Panc1 (cell line): Measurements from ENCODE around the gene TMEM182. TPM values are rescaled to one million over a fixed set of nuclear protein-coding genes. Genes with fewer than 3 reads are reported as not detected.

Experiments
- ATAC-seq: fragments of 200-7000 bp; cut with Tn5 transposase; 2 replicates; pipeline ENCODE4 v1.9.1; 2020; ENCODE audit warnings: mild to moderate bottlenecking, moderate library complexity
- BruUV-seq: library from RNA; stranded (reverse); fragments of 400-500 nt; replicated peaks from 2 replicates; lab custom pipeline; 2021; lab: Mats Ljungman, UMichigan
- CTCF ChIA-PET: fragments of 300-600 bp; sonication (Branson Sonifier 250); formaldehyde crosslinking; loops from one replicate; lab custom pipeline; 2022; ENCODE audit warnings: antibody characterized with exemption; lab: Charles Lee
- POLR2A ChIA-PET: fragments of 300-600 bp; sonication (Branson Sonifier 250); formaldehyde crosslinking; loops from one replicate; lab custom pipeline; 2022; ENCODE audit warnings: antibody characterized with exemption; lab: Charles Lee
- DNase-seq: peaks from one replicate; pipeline ENCODE4 v3.0.0-alpha.2; 2010; ENCODE audit warnings: low read depth, low spot score
- H3K27ac ChIP-seq: 2 replicates; pipeline ENCODE4 v1.5.1; 2011; ENCODE audit warnings: mild to moderate bottlenecking, low read length, inconsistent platforms
- H3K27me3 ChIP-seq: fragments of 200-500 bp; sonication (Bioruptor generic); 2 replicates; pipeline ENCODE4 v1.6.0; 2014; ENCODE audit warnings: low read length, inconsistent platforms; ENCODE audit not compliant: control insufficient read depth, insufficient read depth
- H3K36me3 ChIP-seq: fragments of 200-500 bp; sonication (Bioruptor generic); 2 replicates; pipeline ENCODE4 v1.5.1; 2014; ENCODE audit warnings: inconsistent platforms, mild to moderate bottlenecking, low read length, moderate library complexity; ENCODE audit not compliant: control insufficient read depth, insufficient read depth
- H3K4me1 ChIP-seq: 2 replicates; pipeline ENCODE4 v1.5.1; 2011; ENCODE audit warnings: inconsistent platforms, mild to moderate bottlenecking, low read length, moderate library complexity; ENCODE audit not compliant: control insufficient read depth, insufficient read depth
- H3K4me3 ChIP-seq, 2 experiments: 2 replicates each; pipeline ENCODE4 v1.5.1; 2011 to 2012; ENCODE audit warnings: low read depth in 2 of 2, low read length in 2 of 2, mild to moderate bottlenecking in 2 of 2, inconsistent platforms in 1 of 2, moderate library complexity in 1 of 2
- H3K9me3 ChIP-seq: fragments of 200-500 bp; sonication (Bioruptor generic); 2 replicates; pipeline ENCODE4 v1.5.1; 2014; ENCODE audit warnings: low read depth, mild to moderate bottlenecking, inconsistent platforms, low read length, moderate library complexity; ENCODE audit not compliant: control insufficient read depth, insufficient read depth
- CTCF ChIP-seq: fragments of 450-650 bp; IDR thresholded peaks from 2 replicates; pipeline ENCODE4 v1.5.1; 2017; ENCODE audit warnings: mild to moderate bottlenecking
- POLR2AphosphoS5 ChIP-seq: IDR thresholded peaks from 2 replicates; pipeline ENCODE4 v1.6.1; 2012; ENCODE audit warnings: mild to moderate bottlenecking, low read depth, low read length, moderate library complexity
- SIN3A ChIP-seq: IDR thresholded peaks from 2 replicates; pipeline ENCODE4 v1.6.1; 2012; ENCODE audit warnings: low read depth, mild to moderate bottlenecking, low read length, moderate library complexity, borderline replicate concordance; ENCODE audit not compliant: insufficient read depth
- TCF7L2 ChIP-seq: IDR thresholded peaks from 2 replicates; pipeline ENCODE4 v1.6.1; 2011; ENCODE audit warnings: mild to moderate bottlenecking, low read depth, low read length, inconsistent platforms
- in situ Hi-C: cut with HindIII; loops from 2 replicates; pipeline ENCODE4 v1.10.0; 2016; ENCODE audit warnings: low sequenced_read_pairs, low pct_unique_long_range_greater_than_20kb
- intact Hi-C: fragments of 100-400 bp; cut with micrococcal nuclease; formaldehyde crosslinking; loops from one replicate; pipeline ENCODE4 v1.10.0; 2022; ENCODE audit not compliant: unreplicated experiment
- total RNA-seq: library from RNA; stranded (reverse); gene quantifications from one replicate; pipeline ENCODE4 v1.2.1, GENCODE V29; 2021; ENCODE audit not compliant: unreplicated experiment
- TF ChIP-seq, protein P1 (sequence below), 2 experiments: IDR thresholded peaks; 2 replicates each; pipeline ENCODE4 v1.6.1; 2011 to 2012; ENCODE audit warnings: low read depth in 2 of 2, control low read depth in 1 of 2, low read length in 1 of 2, mild to moderate bottlenecking in 1 of 2, moderate library complexity in 1 of 2; ENCODE audit not compliant: insufficient read depth in 1 of 2

Gene TMEM182
- total RNA-seq, 1 experiment from 2014 or later = 6.2 TPM

DNA sequence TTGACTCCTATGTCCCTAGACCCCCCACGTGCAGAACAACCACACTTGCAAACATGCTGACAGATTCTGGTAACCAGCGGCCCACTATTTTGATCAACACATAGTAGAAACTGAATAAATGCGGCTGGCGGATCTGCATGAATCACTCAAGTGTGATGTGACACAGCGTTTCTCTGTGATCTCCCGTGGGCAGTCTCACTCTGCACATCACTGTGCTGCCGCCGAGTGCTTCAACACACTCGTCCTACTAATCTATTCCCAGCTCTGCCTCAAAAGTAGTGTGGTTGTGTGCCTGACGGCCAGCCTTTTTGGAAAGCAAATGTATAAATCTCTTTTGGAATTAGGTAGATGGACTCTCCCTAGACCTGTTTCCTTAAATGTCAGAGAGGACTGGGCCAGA is 37.3 kb upstream of the TMEM182 start:
- CTCF ChIA-PET = no interaction called here
- ATAC-seq = no peak
- no peaks in the 10 kb centered on the region for H3K9me3 ChIP-seq
- H3K27me3 ChIP-seq = no peaks in the 10 kb centered on the region
- H3K27ac ChIP-seq = no peak overlapping the region
- intact Hi-C loops = no loop called here
- H3K4me3 ChIP-seq = no peak overlapping the region
- H3K4me1 ChIP-seq = no peaks in the 10 kb centered on the region
- TF ChIP-seq, protein P1, sequence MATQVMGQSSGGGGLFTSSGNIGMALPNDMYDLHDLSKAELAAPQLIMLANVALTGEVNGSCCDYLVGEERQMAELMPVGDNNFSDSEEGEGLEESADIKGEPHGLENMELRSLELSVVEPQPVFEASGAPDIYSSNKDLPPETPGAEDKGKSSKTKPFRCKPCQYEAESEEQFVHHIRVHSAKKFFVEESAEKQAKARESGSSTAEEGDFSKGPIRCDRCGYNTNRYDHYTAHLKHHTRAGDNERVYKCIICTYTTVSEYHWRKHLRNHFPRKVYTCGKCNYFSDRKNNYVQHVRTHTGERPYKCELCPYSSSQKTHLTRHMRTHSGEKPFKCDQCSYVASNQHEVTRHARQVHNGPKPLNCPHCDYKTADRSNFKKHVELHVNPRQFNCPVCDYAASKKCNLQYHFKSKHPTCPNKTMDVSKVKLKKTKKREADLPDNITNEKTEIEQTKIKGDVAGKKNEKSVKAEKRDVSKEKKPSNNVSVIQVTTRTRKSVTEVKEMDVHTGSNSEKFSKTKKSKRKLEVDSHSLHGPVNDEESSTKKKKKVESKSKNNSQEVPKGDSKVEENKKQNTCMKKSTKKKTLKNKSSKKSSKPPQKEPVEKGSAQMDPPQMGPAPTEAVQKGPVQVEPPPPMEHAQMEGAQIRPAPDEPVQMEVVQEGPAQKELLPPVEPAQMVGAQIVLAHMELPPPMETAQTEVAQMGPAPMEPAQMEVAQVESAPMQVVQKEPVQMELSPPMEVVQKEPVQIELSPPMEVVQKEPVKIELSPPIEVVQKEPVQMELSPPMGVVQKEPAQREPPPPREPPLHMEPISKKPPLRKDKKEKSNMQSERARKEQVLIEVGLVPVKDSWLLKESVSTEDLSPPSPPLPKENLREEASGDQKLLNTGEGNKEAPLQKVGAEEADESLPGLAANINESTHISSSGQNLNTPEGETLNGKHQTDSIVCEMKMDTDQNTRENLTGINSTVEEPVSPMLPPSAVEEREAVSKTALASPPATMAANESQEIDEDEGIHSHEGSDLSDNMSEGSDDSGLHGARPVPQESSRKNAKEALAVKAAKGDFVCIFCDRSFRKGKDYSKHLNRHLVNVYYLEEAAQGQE (IDR thresholded peaks at IDR 0.05; ENCODE audit: insufficient read depth in 1 of 2, low read depth in 2 of 2, low read length in 1 of 2) = no peak
- TF ChIP-seq SIN3A (no peak), POLR2AphosphoS5 (no peak), CTCF (no peak), TCF7L2 (no peak)
- BruUV-seq = no TSS peak
- DNase-seq = no peak
- in situ Hi-C loops = no loop called here
- POLR2A ChIA-PET = no interaction called here
- H3K36me3 ChIP-seq = peaks cover 7% of the 10 kb centered on the region

DNA sequence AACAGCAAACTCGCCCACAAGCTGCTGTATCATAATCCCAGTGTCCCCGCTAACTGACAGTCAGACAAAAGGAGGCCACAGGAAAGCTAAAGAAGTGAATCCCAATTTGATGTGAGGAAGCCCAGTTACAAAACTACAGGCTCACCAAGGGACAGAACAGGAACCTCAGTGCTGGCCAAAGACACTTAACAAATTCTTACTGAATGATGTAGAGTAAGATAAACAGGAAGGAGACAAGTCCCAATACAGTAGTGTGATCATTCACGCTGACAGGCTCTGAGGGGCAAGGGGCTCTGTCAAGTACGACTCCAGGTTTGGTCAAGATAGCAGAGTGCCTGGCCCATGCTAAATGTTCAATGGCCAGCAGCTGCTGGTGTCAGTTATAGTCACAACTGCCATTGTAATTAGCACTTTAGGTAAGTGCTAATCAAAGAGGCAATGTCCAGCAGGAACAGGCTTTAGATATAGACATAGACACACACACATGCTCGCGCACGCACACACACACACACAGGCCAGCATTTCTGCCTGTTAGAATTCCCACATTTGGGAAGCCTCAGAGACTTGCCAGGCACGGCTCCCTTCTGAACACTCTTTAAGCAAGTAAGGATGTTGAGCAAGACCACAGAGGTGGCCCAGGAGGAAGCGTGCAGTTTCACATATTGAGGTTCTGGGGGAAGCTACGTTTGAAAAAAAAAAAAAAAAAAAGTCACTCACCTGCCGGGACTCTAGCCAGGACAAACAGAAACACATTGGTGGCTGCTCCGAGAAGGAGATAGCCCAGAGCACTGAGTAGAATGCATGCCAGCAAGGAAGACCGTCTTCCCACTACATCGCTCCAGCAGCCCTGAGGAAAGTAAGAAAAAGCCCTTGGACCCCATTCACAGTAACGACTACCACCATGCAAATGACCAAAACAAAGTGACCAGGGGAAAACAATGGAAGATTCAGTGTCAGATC is 35.4 kb upstream of the TMEM182 start:
- no TSS peak for BruUV-seq

More for the DNA sequence above, 35.4 kb upstream of the TMEM182 start:
- POLR2A ChIA-PET = no interaction called here
- intact Hi-C loops (no loop called here), in situ Hi-C loops (no loop called here)
- CTCF ChIA-PET = no interaction called here
- H3K4me3 ChIP-seq = no peak overlapping the region
- H3K27me3 ChIP-seq = no peaks in the 10 kb centered on the region
- H3K27ac ChIP-seq = no peak overlapping the region
- peaks cover 11% of the 10 kb centered on the region for H3K36me3 ChIP-seq
- H3K4me1 ChIP-seq = no peaks in the 10 kb centered on the region
- no peaks in the 10 kb centered on the region for H3K9me3 ChIP-seq
- DNase-seq (no peak), ATAC-seq (no peak)
- no peak for TF ChIP-seq POLR2AphosphoS5
